ENCODE data around the gene GGTA1.

GRCh38 chr9:121474231-121474947 is 25.3 kb downstream of the GGTA1 start:
- TF ChIP-seq CTCF (conservative IDR thresholded peaks at IDR 0.05 in 1 of 2, IDR thresholded peaks at IDR 0.05 in 1 of 2; ENCODE audit: low read depth in 1 of 2, low read length in 2 of 2) (no peak), EZH2 (IDR thresholded peaks at IDR 0.05; ENCODE audit: low read length, missing control alignments) (no peak)

All from fibroblast of lung (primary cell).